Stimulated activated CD8-positive, alpha-beta memory T cell treated with anti-CD3 and anti-CD28 coated beads, Interleukin-12 subunit alpha, Interleukin-12 subunit beta, amount 100 ng/mL, for 1 hour (primary cell): ENCODE data around the gene NPEPL1.

Experiments used
- DNase-seq: peaks from one replicate; pipeline ENCODE4 v3.0.0-alpha.2; 2020; ENCODE audit warnings: low read depth

The NPEPL1 gene

GRCh38 chr20:58684291-58684690 is 8.3 kb upstream of the NPEPL1 start:
- no peak for DNase-seq

- DNase-seq, result no peak
These were observed 6.6 kb upstream of the NPEPL1 start for GRCh38 chr20:58685988-58686387.

- no peak for DNase-seq
These were observed 4.2 kb upstream of the NPEPL1 start for GRCh38 chr20:58688414-58688813.

- DNase-seq, result no peak
These were observed 3.8 kb upstream of the NPEPL1 start for GRCh38 chr20:58688840-58689239.

- no peak for DNase-seq
These were observed 2.0 kb upstream of the NPEPL1 start for GRCh38 chr20:58690396-58691135.

- DNase-seq, result no peak
These were observed 624 bp upstream of the NPEPL1 start for GRCh38 chr20:58691773-58692578.

GRCh38 chr20:58693226-58694006 is 816 bp downstream of the NPEPL1 start:
- DNase-seq, result no peak

- no peak for DNase-seq
These were observed 1.9 kb downstream of the NPEPL1 start for GRCh38 chr20:58694241-58695083.

GRCh38 chr20:58695084-58695722 is 2.6 kb downstream of the NPEPL1 start:
- DNase-seq, result no peak

GRCh38 chr20:58695895-58696375 is 3.3 kb downstream of the NPEPL1 start:
- no peak for DNase-seq

- no peak for DNase-seq
These were observed 3.9 kb downstream of the NPEPL1 start for GRCh38 chr20:58696411-58696961.

- DNase-seq, result no peak
These were observed 4.7 kb downstream of the NPEPL1 start for GRCh38 chr20:58697201-58697866.

- DNase-seq, result no peak
These were observed 5.5 kb downstream of the NPEPL1 start for GRCh38 chr20:58697867-58698703.

- no peak for DNase-seq
These were observed 6.4 kb downstream of the NPEPL1 start for GRCh38 chr20:58698741-58699622.

- DNase-seq, result no peak
These were observed 7.1 kb downstream of the NPEPL1 start for GRCh38 chr20:58699623-58700107.

GRCh38 chr20:58700121-58700821 is 7.7 kb downstream of the NPEPL1 start:
- DNase-seq, result no peak

- DNase-seq, result no peak
These were observed 8.2 kb downstream of the NPEPL1 start for GRCh38 chr20:58700823-58701222.
